Loucy (cell line): Measurements from ENCODE around the gene TGM4.
"Not testable (repeated sequence)": the region's sequence is repeated elsewhere in the genome, so short reads cannot be mapped to it uniquely, and the experiment has no call there.

Experiments used
- CTCF ChIP-seq: fragments of 200-600 bp; sonication (generic); conservative IDR thresholded peaks from 2 replicates; pipeline ENCODE4 v1.5.1; 2014; ENCODE audit warnings: mild to moderate bottlenecking, antibody characterized with exemption, low read length
- EZH2phosphoT487 ChIP-seq: fragments of 200-600 bp; IDR thresholded peaks from 2 replicates; pipeline ENCODE4 v1.6.1; 2018; ENCODE audit warnings: antibody characterized with exemption, mild to moderate bottlenecking, moderate library complexity, borderline replicate concordance

- TF ChIP-seq CTCF, EZH2phosphoT487: not testable (repeated sequence)
Measured at GRCh38 chr3:44949770-44950169, 75.4 kb downstream of the TGM4 start.
